HK-2 (cell line): Measurements from ENCODE around the gene IL12B.
"Not testable (repeated sequence)": the region's sequence is repeated elsewhere in the genome, so short reads cannot be mapped to it uniquely, and the experiment has no call there.

Experiments used
- DNase-seq: peaks from one replicate; pipeline ENCODE4 v3.0.0-alpha.2; 2018; ENCODE audit not compliant: unreplicated experiment

Gene IL12B

GRCh38 chr5:159294921-159295320 lies 35.4 kb downstream of the IL12B start:
- no peak for DNase-seq

GRCh38 chr5:159290741-159291140 lies 39.5 kb downstream of the IL12B start:
- DNase-seq = no peak

- DNase-seq = no peak
These were observed 43.8 kb downstream of the IL12B start for GRCh38 chr5:159286420-159287035.

- no peak for DNase-seq
These were observed 55.6 kb downstream of the IL12B start for GRCh38 chr5:159274676-159275075.

- DNase-seq = no peak
These were observed 56.4 kb downstream of the IL12B start for GRCh38 chr5:159273923-159274322.

GRCh38 chr5:159269723-159270122 lies 60.6 kb downstream of the IL12B start:
- no peak for DNase-seq

- DNase-seq = not testable (repeated sequence)
These were observed 63.5 kb downstream of the IL12B start for GRCh38 chr5:159266764-159267163.
